Stimulated activated naive CD4-positive, alpha-beta T cell (primary cell): ENCODE results near the gene TGM6.

Experiments
- DNase-seq, 6 experiments: peaks; one replicate each; lab custom pipeline; 2025; lab: John Stamatoyannopoulos, UW

The TGM6 gene

DNA sequence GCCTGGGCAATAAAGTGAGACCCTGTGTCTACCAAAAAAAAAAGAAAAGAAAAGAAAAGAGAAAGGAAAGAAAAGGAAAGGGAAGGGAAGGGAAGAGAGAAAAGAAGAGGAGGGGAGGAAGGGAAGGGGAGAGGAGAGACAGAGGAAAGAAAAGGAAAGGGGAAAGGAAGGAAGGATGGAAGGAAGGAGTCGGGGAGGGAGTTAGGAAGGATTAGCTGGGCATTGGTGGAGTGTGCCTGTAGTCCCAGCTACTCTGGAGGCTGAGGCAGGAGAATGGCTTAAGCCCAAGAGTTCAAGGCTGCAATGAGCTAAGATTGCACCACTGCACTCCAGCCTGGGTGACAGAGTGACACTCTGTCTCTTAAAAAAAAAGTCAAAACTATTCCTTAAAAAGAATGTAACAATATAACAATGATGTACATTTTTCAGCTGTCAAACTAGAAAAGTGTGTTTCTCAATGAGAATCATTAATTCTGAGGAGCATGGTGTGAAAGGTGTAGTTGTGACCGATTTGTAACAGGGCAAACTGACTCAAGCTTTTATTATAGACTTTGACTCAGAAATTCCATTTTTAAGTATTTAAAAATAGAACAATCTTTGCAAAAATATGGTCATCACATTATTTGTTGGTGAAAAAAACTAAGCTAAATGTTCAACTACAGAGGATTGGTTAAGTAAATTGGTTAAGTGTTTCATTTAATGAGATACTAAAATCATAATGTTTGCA lies 75.2 kb downstream of the TGM6 start:
- no peak for DNase-seq

DNA sequence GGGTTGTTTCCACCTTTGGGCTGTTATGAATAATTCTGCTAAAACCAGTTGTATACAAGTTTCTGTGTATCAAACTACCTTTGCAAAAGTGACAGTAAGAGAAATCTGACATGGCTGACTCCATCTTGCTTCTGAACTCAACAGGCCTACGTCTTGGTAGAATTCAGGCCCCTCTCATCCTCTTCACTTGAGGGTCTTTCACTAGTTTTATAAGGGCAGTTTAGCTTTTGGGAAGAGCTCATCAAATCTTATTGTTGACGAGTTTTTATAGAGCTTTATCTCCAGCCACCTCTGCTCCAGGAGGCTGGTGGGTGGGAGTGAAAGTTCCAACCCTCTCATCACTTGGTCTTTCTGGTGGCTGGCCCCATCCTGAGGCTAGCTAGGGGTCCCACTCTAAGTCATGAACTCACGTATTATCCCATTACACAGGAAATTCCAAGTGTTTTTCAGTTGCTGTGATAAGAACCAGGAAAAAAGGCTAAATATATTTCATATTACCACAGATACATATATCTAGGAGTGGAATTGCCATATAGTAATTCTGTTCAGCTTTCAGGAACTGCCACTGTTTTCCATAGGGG lies 78.3 kb downstream of the TGM6 start:
- DNase-seq = no peak

DNA sequence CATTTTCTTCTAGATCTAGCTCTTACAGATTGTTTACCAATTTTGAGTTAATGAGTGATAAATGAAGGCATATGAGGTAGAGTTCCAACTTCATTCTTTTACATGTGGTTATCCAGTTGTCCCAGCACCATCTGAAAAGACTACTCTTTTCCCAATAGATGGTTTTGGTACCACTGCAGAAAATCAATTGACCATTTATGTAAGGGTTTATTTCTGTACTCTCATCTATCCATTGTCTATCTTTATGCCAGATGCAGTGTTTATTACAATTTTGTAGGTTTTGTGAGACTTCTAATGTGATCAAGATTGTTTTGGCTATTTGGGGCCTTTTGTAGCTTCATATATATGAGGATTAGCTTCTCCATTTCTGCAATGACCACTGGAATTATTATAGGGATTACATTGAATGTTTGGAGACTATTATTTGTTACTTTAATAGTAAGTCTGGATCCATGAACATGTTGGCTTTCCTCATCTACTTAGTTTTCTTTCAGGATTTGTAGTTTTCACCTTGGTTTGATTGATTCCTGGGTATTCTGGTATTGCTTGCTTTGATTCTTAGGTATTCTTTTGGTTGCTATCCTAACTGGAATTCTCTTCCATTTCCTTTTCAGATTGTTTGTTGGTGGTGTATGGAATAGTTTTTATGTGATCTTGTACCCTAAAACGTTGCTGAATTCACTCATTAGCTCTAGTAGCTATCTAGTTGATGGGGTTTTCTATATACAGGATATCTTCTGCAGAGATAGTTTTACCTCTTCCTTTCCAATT lies 79.5 kb downstream of the TGM6 start:
- no peak for DNase-seq

DNA sequence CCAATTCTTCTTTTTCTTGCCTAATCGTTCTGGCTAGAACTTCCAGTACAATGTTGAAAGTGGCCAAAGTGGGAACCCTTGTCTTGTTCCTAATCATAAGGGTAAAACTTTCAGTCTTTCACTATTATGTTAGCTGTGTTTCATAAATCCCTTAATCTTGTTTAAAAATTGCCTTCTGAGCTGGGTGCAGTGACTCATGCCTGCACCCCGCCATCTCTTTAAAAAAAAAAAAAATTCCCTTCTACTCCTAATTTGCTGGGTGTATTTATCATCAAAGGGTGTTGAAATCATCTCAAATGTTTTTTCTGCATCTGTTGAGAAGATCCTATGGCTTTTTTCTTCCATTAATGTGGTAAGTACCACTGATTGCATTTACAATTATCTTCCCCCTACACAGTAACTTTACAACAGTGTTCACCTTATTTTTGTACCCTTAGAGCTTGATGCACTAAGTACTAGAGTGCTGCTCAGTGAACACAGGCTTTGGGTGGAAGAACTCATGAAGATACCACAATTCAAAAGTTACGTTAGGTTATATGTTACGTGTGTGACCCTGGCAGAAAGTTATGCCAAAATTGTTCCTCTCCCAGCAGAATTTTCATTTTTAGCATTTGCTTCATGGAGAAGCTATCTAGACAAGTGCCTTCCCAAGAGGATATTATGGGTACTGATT lies 80.2 kb downstream of the TGM6 start:
- DNase-seq = no peak

DNA sequence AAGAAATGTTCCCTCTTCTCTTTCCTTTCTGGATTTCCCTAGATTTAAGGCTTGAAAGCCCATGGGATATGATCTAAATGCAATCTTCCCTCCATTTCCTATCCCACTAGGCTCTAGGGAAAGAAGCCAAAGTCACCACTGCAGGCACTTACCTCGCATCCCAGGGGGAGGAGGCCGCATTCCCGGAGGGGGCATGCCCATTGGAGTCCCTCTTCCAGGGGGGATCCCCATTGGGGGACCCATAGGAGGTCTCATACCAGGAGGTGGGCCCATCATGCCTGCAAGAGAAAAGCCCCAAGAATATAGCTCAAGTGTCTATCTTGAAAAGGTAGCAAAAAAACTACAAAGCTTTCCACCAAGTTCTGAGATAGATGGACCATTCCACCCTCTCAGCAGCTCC lies 81.8 kb downstream of the TGM6 start:
- DNase-seq = no peak

DNA sequence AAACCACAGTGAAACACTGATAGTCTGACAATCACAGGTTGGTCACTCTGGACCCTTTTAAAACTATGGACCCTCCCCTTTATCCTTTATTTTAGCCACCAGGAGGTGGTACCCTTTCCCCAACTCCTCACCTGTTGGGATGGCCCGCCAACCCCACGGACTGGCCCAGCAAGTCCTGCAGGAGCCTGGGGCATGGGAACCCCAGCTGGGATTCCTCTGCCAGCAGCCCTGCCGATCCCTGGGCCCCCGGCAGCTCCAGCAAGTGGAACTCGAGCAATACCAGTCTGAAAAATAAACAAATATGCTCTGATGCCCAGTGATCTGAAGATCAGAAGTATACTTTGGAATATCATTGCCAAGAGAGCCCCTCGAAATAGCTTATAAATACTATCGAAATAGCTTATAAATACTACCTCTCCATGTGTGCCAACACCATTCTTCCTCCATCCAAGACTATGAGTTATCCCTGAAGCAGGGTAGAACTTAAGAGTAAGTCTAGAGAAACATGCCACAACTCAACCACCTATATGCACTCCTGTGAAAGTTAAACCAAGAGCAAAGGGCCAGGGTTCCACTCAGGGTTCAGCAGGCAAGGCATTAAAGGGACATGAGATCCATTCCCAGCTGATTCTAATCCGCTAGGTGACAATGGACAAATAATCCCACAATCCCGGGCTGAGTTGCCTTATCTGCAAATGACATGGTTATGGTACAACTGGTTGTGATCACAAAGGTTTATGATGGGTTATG lies 83.1 kb downstream of the TGM6 start:
- DNase-seq = no peak

DNA sequence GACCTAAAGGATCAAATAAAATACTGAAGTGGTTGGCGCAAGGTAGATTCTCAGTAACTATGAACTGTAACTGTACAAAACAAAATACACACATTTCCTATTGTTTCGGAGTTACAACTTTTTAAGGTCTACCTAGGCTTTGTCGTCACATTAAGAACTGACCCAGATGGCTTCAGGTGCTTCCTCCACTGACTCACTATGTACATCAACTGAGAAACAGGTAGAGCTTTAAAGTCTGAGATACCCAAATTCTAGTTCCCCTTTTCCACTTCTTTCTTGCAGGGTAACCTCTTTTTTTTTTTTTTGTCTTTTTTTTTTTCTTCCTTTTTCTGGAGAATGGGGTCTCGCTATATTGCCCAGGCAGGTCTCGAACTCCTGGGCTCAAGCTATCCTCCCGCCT lies 84.4 kb downstream of the TGM6 start:
- DNase-seq = no peak

DNA sequence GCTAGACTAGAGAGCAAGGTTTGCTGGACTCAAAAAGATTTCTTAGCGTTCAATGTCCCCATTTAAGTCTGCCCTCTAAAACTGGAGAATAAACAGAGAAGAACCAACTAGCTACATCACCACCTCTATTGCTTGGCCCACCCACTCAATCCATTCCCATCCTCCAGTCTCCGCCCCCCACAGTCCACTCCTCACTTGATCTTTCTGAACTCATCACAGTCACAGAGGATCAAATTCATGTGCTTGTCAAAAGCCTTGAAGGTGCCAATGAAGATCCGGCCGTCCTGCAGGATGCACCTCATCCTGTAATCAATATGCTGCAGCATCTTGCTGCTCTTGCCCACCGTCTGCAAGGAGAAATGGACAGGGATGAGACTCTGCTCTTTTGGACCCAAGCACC lies 86.7 kb downstream of the TGM6 start:
- DNase-seq = no peak

DNA sequence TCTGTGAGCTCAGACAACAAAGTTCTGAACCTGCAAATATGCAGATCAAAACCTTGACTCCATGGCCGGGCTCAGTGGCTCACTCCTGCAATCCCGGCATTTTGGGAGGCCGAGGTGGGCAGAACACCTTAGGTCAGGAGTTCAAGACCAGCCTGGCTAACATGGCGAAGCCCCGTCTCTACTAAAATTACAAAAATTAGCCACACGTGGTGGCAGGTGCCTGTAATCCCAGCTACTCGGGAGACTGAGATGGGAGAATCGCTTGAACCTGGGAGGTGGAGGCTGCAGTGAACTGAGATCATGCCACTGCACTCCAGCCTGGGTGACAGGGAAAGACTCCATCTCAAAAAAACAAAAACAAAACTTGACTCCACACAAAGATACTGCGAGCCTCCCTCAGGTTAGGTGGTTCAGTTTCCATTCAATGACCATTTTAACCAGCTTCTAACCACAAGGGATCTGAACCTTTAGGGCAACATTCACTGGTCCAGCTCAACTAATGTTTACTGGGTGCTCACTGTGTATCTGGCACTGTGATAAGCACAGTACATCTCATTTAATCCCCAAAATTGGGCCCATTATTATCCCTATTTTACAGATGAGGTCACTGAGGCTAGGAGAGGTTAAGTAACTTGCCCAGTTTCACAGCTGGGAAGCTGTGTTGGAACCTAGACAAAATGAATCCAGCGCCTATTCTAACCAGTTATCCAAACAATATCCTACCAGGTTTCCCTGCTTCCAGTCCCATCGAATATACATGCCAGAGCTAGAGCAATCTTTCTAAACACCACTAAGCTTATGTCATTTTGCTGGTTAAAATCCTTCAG lies 88.1 kb downstream of the TGM6 start:
- DNase-seq = no peak

DNA sequence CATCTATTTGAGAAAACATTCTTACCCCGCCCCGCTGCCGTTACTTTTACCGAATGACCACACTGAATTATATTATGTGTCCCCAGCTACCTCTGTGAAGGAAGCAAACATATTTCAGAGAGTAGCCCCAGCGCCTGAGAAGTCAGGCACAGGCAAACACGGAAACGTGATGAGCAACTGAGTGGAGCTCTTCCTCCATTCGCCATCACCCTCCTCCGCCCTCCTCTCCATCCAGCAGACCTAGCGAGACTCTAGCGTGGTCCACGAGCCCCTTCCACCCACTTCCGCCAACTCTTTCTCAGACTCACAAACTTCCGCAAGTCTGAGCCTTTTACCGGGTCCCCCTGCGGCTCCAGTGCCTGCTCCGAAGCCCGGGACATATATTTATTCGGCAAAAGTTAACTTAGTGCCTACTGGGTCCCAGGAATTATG lies 89.3 kb downstream of the TGM6 start:
- peak; percentile 57 to 86 (median 69) for DNase-seq

DNA sequence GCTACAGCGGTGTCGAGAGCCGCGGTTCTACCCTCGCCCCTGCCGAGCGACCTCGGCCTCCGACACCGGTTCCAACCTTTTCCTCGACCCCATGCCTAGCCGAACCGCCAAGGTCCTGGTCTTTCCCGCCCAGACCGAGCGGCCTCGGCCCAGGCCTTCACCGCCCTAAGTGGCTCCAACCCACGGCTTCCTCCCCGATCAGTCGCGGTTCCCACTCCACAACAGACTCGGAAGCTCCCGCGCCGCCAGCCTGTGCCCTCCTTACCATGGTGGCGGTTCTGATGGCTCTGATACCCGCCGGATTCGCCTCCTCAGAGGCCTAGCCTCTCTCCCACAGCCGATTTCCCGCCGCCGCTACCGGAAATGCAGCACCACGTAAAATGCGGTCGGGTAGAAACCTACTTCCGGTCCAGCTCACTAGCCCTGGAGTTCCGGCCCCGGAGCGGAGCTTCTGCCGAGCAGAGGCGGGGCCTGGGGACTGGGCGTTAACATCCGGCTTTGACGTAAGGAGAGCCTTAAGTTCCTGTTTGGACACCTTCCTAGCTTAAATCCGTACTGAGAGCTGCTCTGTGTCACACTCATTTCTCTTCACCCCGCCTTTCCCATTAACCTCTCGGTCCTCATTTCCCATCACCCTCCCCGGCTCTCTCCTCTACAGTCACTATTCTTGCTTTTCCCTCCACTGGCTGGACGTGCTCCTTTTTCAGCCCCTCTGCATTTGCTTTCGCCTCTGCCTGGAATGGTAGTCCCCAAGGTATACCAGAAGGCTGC lies 89.9 kb downstream of the TGM6 start, which contains the start of gene SNRPB:
SNRPB (minus strand) TSS at position 367 of the 771 bp plus-strand sequence; CDS start at position 268, 99 bp downstream.
- peak; percentile 89 to 96 (median 94) for DNase-seq

DNA sequence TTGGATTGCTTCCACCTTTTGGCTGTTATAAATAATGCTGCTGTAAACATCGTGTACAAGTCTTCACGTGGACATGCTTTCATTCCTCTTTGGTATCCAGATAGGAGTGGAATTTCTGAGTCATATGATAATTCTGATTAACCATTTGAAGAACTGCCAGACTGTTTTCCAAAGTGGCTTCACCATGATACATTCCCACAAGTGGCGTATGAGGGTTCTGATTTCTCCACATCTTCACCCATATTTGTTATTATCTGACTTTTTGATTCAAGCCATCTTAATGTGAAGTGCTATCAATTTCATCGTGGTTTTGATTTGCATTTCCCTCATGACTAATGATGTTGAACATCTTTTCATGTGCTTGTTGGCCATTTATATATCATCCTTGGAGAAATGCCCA lies 92.8 kb downstream of the TGM6 start:
- DNase-seq = no peak

DNA sequence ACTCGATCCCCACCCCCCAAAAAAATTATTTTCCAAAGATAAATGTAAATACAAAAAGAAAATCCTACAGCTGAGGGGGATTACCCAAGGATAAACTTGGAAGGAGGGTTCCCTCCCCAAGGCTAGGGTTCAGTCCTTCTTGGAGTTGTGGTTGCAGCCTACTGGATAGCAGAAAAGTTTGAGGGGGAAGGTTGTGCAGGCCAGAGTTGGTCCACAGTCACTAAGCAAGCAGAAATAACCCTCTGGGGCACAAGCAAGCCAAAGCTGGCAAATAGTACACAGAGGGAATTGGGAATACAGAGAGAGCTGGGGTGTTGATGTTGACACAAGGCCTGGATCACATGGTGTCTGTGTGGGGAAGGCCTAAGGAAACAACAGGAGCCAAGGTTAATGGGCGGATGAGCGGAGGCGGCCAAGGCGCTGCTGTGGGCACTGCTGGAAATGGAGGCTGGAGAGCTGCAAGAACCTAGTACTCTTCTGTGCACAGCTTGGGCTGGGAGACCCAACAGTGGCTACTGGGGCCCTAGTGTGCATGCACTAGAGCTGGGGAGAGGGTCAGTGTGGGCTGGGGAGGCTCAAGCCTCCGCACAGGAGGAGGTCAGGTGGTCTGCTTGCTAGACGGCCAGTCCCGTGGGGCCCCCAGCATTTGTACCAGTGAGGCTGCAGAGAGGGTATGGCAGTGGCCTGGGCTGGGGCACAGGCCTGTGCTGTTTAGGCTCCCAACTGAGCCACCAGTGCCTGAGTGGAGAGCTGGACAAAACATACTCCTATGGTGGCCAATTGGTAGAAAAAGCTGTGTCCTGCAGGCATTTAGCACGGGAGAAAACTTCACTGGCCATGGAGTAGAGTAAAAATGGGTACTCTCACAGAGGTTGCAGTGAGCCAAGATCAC lies 95.4 kb downstream of the TGM6 start:
- DNase-seq = no peak

DNA sequence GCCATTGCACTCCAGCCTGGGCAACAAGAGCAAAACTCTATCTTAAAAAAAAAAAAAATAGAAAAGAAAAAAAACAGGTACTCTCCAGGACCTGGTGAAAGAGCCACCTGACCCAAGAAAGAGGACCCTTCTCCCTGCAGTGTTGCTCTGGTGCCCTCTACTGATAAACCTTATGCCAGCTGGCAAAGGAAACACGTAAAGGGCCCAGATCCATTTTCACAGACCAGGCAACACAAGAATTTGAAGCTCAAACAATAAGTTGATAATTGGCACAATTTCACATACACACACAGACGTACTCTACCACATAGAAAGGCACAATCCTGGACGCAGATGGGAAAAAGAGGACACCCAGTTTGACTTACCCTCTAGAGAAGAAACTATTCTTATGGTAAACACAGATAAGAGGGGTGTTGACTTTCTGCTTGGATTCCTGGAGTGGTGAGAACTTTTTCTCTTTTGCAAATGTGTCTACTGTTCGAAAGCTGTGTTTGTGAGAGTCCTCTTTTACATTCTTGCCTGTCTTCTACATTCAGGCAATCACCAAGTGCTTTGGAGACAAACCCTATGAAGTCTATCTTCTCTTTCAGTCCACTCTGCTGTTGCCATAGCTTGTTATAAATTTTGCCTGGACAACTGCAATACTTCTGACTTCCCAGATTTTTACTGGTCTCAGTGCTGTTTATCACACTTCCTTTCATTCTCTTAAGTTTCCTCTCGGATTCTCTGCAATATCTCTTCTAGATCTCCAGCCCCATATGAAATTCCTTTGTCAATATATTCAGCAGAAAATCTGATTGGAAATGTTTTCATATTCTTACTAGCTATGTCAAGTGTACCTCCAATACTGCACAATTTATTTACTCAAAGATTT lies 96.3 kb downstream of the TGM6 start:
- DNase-seq = no peak

DNA sequence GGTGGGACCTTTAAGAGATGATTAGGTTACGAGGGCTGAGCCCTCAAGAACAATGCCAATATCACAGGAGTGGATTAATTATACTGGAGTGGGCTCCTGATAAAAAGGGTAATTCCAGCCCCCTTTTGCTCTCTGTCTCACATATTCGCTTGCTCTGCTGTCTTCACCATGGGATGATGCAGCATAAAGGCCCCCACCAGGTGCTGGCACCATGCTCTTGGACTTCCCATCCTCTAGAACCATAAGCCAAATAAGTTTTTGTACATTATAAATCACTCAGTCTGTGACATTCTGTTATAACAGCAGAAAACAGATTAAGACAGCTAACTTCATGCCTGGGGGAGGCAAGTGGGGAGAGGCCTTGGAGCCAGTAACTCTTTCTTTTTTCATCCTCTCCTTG lies 99.7 kb downstream of the TGM6 start:
- DNase-seq = no peak
